DMS 273 (cell line): ENCODE results near the gene RERE.
"Not testable (repeated sequence)": the region's sequence is repeated elsewhere in the genome, so short reads cannot be mapped to it uniquely, and the experiment has no call there.

ENCODE experiments used
- DNase-seq: peaks from one replicate; lab custom pipeline; 2025; ENCODE audit not compliant: unreplicated experiment; lab: John Stamatoyannopoulos, UW

Gene RERE

DNA sequence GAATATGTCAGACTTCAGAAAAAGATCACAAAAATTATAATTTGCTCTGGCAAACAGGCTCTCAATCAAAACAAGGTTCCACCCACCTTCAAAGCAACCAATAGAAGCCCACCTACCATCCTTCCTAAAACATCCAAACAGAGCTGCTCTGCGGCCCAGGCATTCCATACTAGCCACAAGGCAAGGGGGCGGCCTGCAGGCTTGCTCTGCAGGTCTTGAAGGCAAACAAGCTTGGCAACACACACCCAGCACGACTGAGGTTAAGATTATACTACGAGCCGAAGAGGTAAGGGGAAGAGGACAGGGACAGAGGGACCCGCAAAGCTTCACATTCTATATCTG, 292.3 kb downstream of the RERE start:
- no peak for DNase-seq

- no peak for DNase-seq
Measured at GRCh38 chr1:8524627-8525157, 292.7 kb downstream of the RERE start.

DNA sequence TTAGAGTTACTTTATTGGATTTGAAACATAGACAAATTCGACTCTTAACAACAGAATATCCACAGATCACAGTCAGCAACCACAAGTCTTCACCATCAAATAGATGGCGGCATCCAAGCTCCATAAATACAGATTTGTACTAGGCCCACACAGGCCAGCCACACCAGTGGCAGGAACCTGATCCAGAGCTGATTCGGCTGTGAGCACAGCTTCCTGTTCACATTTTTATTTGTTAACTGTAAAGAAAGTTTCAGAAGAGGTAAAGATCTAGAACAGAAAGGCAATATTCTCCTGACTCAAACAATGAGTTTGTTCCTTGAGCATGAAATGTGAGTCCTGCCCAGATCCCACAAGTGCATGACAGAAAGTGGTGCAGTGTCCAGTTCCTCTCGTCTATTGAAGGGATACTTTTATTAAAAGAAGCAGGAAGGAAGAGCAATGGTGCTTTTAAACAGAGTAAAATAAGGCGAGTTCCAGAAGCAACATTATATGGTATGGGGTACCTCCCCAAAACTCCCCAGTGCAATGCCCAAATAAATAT, 293.7 kb downstream of the RERE start:
- no peak for DNase-seq

- DNase-seq = no peak
Measured at GRCh38 chr1:8520483-8520966, 296.9 kb downstream of the RERE start.

DNA sequence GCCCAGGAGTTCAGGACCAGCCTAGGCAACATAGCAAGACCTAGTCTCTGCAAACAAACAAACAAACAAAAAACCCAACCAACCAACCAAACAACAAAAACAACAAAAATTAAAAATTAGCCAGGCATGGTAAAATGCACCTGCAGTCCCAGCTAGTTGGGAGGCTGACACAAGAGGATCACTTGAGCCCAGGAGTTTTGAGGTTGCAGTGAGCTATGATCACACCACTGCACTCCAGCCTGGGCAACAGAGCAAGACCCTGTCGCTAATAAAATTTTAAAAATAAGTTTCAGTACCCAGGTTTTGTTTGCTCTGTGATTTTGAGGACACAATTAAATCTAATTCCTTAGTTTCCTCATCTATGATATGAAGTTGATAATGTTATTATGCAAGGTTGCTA, 298.3 kb downstream of the RERE start:
- DNase-seq = no peak

- no peak for DNase-seq
Measured at GRCh38 chr1:8518490-8518801, 299.0 kb downstream of the RERE start.

- DNase-seq = no peak
Measured at GRCh38 chr1:8517661-8518489, 299.6 kb downstream of the RERE start.

GRCh38 chr1:8516793-8517556, 300.5 kb downstream of the RERE start:
- DNase-seq = no peak

DNA sequence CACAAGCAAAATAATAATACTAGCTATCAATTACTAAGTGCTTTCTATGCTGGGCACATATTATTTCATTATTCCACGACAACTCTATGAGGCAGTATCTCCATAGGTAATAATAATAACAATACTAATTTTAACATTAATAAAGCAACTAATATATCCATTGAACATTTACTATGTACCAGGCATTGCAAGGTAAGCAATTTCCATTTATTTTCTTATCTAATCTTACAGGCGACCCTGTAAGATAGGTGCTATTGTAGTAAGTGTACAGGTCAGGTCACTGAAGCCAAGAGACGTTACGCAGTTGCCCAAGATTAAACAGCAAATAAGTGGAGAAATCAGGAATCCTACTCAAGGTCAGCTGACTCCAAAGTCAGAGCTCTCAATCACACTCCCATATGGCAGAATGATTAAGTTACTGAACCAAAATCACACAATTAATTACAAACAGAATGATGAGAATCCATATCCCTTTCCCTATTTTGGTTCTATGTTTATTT, 301.1 kb downstream of the RERE start:
- no peak for DNase-seq

DNA sequence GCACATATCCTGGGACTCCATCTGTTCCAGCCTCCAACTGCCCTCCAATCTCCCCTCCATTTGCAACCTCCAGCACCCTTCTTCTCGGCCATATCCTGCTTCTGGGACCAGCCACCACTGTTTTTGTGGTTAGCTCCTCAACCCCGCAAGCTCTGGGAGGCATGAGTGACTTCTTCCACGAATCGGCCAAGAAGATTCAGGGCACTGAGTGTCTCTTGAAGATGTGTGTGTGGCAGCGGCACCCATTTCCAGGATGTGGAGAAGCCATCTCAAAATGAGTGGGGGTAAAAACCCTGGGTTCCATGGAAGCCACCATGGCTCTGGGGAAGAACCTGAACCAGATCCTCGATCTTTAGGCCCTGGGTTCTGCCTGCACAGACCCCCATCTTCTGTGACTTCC, 304.9 kb downstream of the RERE start:
- DNase-seq = no peak

GRCh38 chr1:8510041-8510823, 307.2 kb downstream of the RERE start:
- no peak for DNase-seq

GRCh38 chr1:8509579-8509978, 307.9 kb downstream of the RERE start:
- no peak for DNase-seq

DNA sequence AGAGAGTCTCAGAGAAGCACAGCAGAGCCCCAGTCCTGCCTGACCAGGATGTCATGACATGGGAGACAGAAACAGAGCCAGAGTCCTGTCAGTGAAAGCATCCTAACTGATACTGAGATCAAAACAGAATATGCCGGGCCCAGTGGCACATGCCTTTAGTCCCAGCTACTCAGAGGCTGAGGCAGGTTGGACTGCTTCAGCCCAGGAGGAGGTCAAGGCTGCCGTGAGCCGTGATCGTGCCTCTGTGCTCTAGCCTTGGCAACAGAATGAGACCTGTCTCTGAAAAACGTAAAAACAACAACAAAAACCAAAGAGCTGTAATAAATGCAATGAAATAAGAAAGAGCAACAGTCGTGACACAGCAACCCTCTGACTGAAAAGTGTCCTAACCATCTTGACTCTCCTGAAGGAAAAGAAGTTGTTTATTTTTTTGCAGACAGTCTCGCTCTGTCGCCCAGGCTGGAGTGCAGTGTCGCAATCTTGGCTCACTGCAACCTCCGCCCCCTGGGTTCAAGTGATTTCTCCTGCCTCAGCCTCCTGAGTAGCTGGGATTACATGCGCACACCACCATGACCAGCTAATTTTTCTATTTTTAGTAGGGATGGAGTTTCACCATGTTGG, 310.3 kb downstream of the RERE start:
- DNase-seq = no peak

DNA sequence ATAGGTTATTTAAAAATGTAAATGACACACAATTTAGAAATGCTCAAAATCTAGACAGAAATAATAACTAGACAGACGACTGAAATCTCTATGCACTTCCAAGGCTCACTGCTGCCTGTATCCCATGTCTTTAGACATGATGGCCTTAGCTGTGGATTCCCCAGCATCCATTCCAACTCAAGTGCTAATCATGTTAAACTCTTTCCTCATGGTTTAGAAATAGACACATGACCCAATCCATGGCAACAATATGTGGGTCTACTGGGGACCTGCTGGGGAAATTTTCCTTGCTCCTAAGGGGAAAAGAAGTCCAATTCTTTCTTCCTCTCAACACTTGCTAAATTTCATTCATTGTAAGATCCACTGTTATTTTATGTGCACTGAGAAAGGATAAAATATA, 311.0 kb downstream of the RERE start:
- no peak for DNase-seq

DNA sequence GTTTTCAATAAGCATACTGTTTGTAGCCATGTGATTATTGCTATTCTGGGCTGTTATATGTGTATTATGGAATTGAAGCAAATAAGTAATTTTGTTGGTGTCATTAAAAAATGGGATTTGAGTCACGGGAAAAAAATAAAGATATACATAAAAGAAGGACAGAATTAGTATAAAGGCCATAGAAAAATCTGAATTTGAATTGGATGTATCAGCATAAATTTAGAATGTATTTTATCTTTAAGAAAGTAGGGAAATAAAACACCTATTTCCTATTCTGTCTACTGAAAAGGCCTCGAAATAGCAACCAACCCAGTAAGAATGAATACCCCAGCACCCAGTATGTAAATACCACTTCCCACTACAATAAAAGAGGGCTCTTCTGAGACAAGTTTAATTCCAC, 313.6 kb downstream of the RERE start:
- no peak for DNase-seq

DNA sequence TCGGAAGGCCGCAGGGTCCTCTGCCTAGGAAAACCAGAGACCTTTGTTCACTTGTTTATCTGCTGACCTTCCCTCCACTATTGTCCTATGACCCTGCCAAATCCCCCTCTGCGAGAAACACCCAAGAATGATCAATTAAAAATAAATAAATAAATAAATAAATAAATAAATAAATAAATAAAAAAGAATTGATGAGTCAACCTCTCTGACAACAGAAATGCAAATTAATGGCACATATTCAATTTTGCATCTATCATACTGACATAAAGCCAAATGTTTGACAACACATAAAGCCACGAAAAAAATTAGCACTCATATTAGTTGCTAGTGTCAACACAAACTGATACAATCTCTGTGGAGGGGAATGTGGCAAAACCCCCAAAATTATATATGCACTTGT, 314.5 kb downstream of the RERE start:
- DNase-seq = not testable (repeated sequence)

DNA sequence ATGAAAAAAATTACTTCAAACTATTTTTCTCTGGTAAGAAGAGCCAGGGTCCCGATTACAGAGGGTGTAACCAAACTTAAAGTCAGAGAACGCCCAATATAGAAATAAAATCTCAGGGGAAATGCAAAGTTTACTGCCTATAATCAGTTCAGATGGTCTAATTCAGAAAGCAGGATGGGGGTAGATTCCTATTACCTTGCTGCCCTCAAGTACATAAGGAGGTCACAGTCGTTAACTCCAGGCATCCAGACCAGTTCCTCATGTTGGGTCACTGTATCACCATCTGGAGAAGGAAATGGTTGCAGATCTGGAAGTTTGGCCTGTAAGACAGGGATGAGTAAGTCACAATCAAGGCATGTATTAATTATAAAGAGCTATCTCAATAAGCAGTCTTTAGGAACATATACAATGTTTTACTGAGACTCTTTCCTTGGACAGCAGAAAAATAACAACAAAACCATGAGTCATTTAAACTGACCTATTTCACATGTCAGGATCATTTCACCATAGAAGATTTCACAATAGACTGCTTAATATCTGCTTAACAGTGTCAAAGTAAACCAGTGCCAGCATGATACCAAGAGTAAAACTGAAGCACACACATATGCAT, 320.1 kb downstream of the RERE start:
- DNase-seq = no peak

GRCh38 chr1:8496473-8496872, 321.0 kb downstream of the RERE start:
- no peak for DNase-seq

DNA sequence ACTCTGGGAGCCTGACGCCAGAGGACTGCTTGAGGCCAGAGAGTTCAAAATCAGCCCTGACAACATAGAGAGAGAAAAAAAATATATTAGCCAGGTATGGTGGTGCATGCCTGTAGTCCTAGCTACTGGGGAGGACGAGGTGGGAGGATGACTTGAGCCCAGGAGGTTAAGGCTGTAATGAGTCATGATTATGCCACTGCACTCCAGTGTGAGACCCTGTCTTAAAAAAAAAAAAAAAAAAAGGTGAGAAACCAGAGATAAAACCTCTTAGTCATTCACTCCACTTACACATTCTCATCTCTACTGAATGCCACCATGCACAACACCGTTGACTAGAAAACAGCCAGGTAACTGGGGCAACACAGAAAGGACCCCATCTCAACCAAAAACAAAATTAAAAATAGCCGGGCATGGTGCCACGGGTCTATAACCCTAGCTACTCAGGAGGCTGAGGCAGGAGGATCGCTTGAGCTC, 321.5 kb downstream of the RERE start:
- DNase-seq = no peak

DNA sequence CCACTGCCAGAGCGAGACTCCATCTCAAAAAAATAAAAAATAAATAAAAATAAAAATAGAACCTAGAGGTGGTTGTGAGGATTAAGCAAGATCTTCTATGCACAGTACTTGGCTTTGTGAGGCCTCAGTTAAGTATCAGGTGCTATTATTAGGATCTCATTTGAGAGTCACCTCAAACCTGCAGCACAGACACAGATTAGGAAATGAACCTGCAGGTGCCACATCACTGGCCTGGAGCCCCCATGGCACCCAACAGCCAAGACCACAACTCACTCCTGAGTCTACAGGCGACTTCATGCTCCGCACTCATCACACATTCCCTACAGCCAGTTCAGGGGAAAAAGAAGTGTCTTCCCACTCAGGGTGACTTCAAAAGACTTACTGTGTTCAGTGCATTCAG, 322.8 kb downstream of the RERE start:
- DNase-seq = no peak
